SK-N-SH (cell line): ENCODE results near the gene DIPK2B. TPM values are rescaled to one million over a fixed set of nuclear protein-coding genes. Genes with fewer than 3 reads are reported as not detected.

Source experiments
- CTCF ChIA-PET: fragments of 300-600, 350-600 bp; formaldehyde crosslinking; extraction: SDS; loops from one replicate; lab custom pipeline; 2021; lab: Yijun Ruan, JAX
- POLR2A ChIA-PET: fragments of 350-600 bp; sonication (Branson Sonifier 250); formaldehyde crosslinking; extraction: SDS; loops from one replicate; lab custom pipeline; 2020; ENCODE audit warnings: antibody characterized with exemption, inconsistent platforms; lab: Yijun Ruan, JAX
- DNase-seq: peaks from one replicate; pipeline ENCODE4 v3.0.0; 2012
- H2AFZ ChIP-seq: fragments of 200-600 bp; sonication (generic); 2 replicates; pipeline ENCODE4 v1.8.1; 2016; ENCODE audit warnings: antibody characterized with exemption, mild to moderate bottlenecking, low read depth
- H3F3A ChIP-seq: fragments of 200-600 bp; sonication (generic); replicated peaks from 2 replicates; pipeline ENCODE3; 2016; ENCODE audit warnings: antibody characterized with exemption, mild to moderate bottlenecking; ENCODE audit not compliant: insufficient read depth
- H3K27ac ChIP-seq, 2 experiments: fragments of 200-500 bp in 1 of 2; fragments of 200-600 bp in 1 of 2; sonication (Bioruptor generic) in 1 of 2; sonication (generic), shearing (Covaris generic) in 1 of 2; 2 replicates each; pipeline versions ENCODE4 v1.5.1 to v1.6.1; 2014 to 2016; ENCODE audit warnings: low read depth in 2 of 2, inconsistent platforms in 1 of 2, low read length in 1 of 2, mild to moderate bottlenecking in 1 of 2, mixed read lengths in 1 of 2
- H3K27me3 ChIP-seq: fragments of 200-600 bp; sonication (generic), shearing (Covaris generic); 2 replicates; pipeline ENCODE4 v1.6.1; 2016; ENCODE audit warnings: mixed run types; ENCODE audit not compliant: insufficient read depth
- H3K36me3 ChIP-seq, 2 experiments: fragments of 200-500 bp in 1 of 2; fragments of 200-600 bp in 1 of 2; sonication (Bioruptor generic) in 1 of 2; sonication (generic) in 1 of 2; replicated peaks in 1 of 2; 2 replicates each; pipeline versions ENCODE3 to v1.5.1; 2014 to 2016; ENCODE audit warnings: low read length in 1 of 2, mild to moderate bottlenecking in 1 of 2; ENCODE audit not compliant: insufficient read depth in 2 of 2, control insufficient read depth in 1 of 2
- H3K4me1 ChIP-seq, 2 experiments: fragments of 200-500 bp in 1 of 2; fragments of 200-600 bp in 1 of 2; sonication (Bioruptor generic) in 1 of 2; sonication (generic), shearing (Covaris generic) in 1 of 2; 2 replicates each; pipeline versions ENCODE4 v1.5.1 to v1.6.1; 2014 to 2016; ENCODE audit warnings: low read depth in 1 of 2, low read length in 1 of 2, mixed run types in 1 of 2; ENCODE audit not compliant: insufficient read depth in 2 of 2, control insufficient read depth in 1 of 2
- H3K4me2 ChIP-seq: fragments of 200-600 bp; sonication (generic), shearing (Covaris generic); 2 replicates; pipeline ENCODE4 v1.6.1; 2017; ENCODE audit warnings: mixed run types
- H3K4me3 ChIP-seq, 2 experiments: fragments of 200-500 bp in 1 of 2; fragments of 200-600 bp in 1 of 2; sonication (Bioruptor generic) in 1 of 2; sonication (generic), shearing (Covaris generic) in 1 of 2; 2 replicates each; pipeline versions ENCODE4 v1.5.1 to v1.8.1; 2014 to 2016; ENCODE audit warnings: low read depth in 2 of 2, inconsistent platforms in 1 of 2, low read length in 1 of 2, mild to moderate bottlenecking in 1 of 2, mixed read lengths in 1 of 2, moderate library complexity in 1 of 2
- H3K79me2 ChIP-seq: fragments of 200-600 bp; sonication (generic); 2 replicates; pipeline ENCODE4 v1.8.1; 2017; ENCODE audit warnings: mild to moderate bottlenecking; ENCODE audit not compliant: insufficient read depth
- H3K9ac ChIP-seq: fragments of 200-600 bp; sonication (generic); 2 replicates; pipeline ENCODE4 v1.6.1; 2017; ENCODE audit warnings: mixed run types
- H3K9me2 ChIP-seq: fragments of 200-600 bp; sonication (generic); 2 replicates; pipeline ENCODE4 v1.6.1; 2017; ENCODE audit warnings: mixed run types
- H3K9me3 ChIP-seq: fragments of 200-600 bp; sonication (generic); 2 replicates; pipeline ENCODE4 v1.6.1; 2017; ENCODE audit warnings: mixed run types, mild to moderate bottlenecking, moderate library complexity
- H4K20me1 ChIP-seq: fragments of 200-600 bp; sonication (generic); 2 replicates; pipeline ENCODE4 v1.6.1; 2017; ENCODE audit warnings: mild to moderate bottlenecking, mixed run types; ENCODE audit not compliant: insufficient read depth
- ELF1 ChIP-seq: IDR thresholded peaks from 2 replicates; pipeline ENCODE4 v1.4.0; 2012
- FOSL2 ChIP-seq: IDR thresholded peaks from 2 replicates; pipeline ENCODE4 v1.4.0; 2012; ENCODE audit warnings: low read depth, mild to moderate bottlenecking, moderate library complexity, borderline replicate concordance
- FOXJ3 ChIP-seq: sonication (generic); formaldehyde crosslinking; IDR thresholded peaks from 2 replicates; pipeline ENCODE4 v1.5.1; 2020; ENCODE audit warnings: mild to moderate bottlenecking, missing genetic modification reagents
- GABPA ChIP-seq: IDR thresholded peaks from 2 replicates; pipeline ENCODE4 v1.4.0; 2012; ENCODE audit warnings: low read depth, mild to moderate bottlenecking
- GATA2 ChIP-seq: sonication (generic); formaldehyde crosslinking; IDR thresholded peaks from 2 replicates; pipeline ENCODE4 v1.5.0; 2020; ENCODE audit warnings: mild to moderate bottlenecking, missing genetic modification reagents
- JUND ChIP-seq: IDR thresholded peaks from 2 replicates; pipeline ENCODE4 v1.4.0; 2012
- MAX ChIP-seq: IDR thresholded peaks from 2 replicates; pipeline ENCODE4 v1.4.0; 2012; ENCODE audit warnings: low read depth
- MEF2A ChIP-seq: IDR thresholded peaks from 2 replicates; pipeline ENCODE4 v1.4.0; 2012; ENCODE audit warnings: low read depth, borderline replicate concordance
- NRF1 ChIP-seq: IDR thresholded peaks from 2 replicates; pipeline ENCODE4 v1.6.1; 2012; ENCODE audit warnings: low read depth, mild to moderate bottlenecking, low read length
- POLR2AphosphoS5 ChIP-seq: IDR thresholded peaks from 2 replicates; pipeline ENCODE4 v1.6.1; 2012; ENCODE audit warnings: low read depth, low read length
- RAD21 ChIP-seq: IDR thresholded peaks from 2 replicates; pipeline ENCODE4 v1.6.1; 2012; ENCODE audit warnings: mild to moderate bottlenecking, low read length
- RCOR1 ChIP-seq: fragments of 150-350 bp; IDR thresholded peaks from 2 replicates; pipeline ENCODE4 v1.6.1; 2017; ENCODE audit warnings: antibody characterized with exemption, low read length
- REST ChIP-seq: IDR thresholded peaks from 2 replicates; pipeline ENCODE4 v1.6.1; 2012; ENCODE audit warnings: mild to moderate bottlenecking, low read depth, low read length, moderate library complexity
- RFX5 ChIP-seq: IDR thresholded peaks from 2 replicates; pipeline ENCODE4 v1.6.1; 2012; ENCODE audit warnings: mild to moderate bottlenecking, improper control_type of control experiment, low read length
- SIN3A ChIP-seq: IDR thresholded peaks from 2 replicates; pipeline ENCODE4 v1.6.1; 2012; ENCODE audit warnings: low read depth, mild to moderate bottlenecking, low read length, moderate library complexity, borderline replicate concordance
- SMC3 ChIP-seq: IDR thresholded peaks from 2 replicates; pipeline ENCODE4 v1.6.1; 2012; ENCODE audit warnings: low read depth, low read length, improper control_type of control experiment
- USF2 ChIP-seq: fragments of 150-350 bp; IDR thresholded peaks from 2 replicates; pipeline ENCODE4 v1.6.1; 2017; ENCODE audit warnings: antibody characterized with exemption, low read length, low read depth, borderline replicate concordance
- YY1 ChIP-seq: IDR thresholded peaks from 2 replicates; pipeline ENCODE4 v1.4.0; 2012; ENCODE audit warnings: low read depth, mild to moderate bottlenecking
- WGBS: methylation state at CpG from one replicate; pipeline ENCODE4 v1.1.6; 2017; ENCODE audit warnings: low lambda C conversion rate; 5-methylcytosine and 5-hydroxymethylcytosine counted together
- polyA plus RNA-seq, 3 experiments: library from polyadenylated mRNA; depleted of rRNA; stranded (reverse); fragments of >200 nt; gene quantifications; 2 replicates each; pipeline ENCODE4 v1.2.3, GENCODE V29; 2012

DIPK2B gene
- polyA plus RNA-seq, 1 of the 3 experiments (the other 2 are of a cell fraction) = 0.02 TPM

GRCh38 chrX:45184211-45184610, 16.5 kb downstream of the DIPK2B start:
- H3K4me1 ChIP-seq = no peaks in the 10 kb centered on the region; a peak in 1 of 4 replicates
- H3F3A ChIP-seq = no peaks in the 10 kb centered on the region
- ChIA-PET POLR2A (no interaction called here), CTCF (no interaction called here)
- no peak overlapping the region for H3K4me3 ChIP-seq
- no peak overlapping the region for H3K9ac ChIP-seq
- H2AFZ ChIP-seq = no peak overlapping the region
- H4K20me1 ChIP-seq = no peaks in the 10 kb centered on the region
- no peak overlapping the region for H3K4me2 ChIP-seq
- H3K27me3 ChIP-seq = no peaks in the 10 kb centered on the region
- TF ChIP-seq FOXJ3 (no peak), MAX (no peak)
- no peaks in the 10 kb centered on the region for H3K9me2 ChIP-seq
- no peaks in the 10 kb centered on the region for H3K36me3 ChIP-seq
- peaks cover 6% of the 10 kb centered on the region; the same call in 1 of the 2 replicates for H3K9me3 ChIP-seq
- H3K27ac ChIP-seq = no peak overlapping the region
- 38% methylated on average over 2 of the region's 2 CpGs for WGBS
- DNase-seq = no peak
- no peaks in the 10 kb centered on the region for H3K79me2 ChIP-seq

GRCh38 chrX:45172890-45173289, 27.8 kb downstream of the DIPK2B start:
- Histone ChIP-seq H3K9me2 (no peaks in the 10 kb centered on the region), H3K9me3 (no peaks in the 10 kb centered on the region), H3K9ac (no peak overlapping the region), H3K79me2 (no peaks in the 10 kb centered on the region), H2AFZ (no peak overlapping the region), H3K4me1 (no peaks in the 10 kb centered on the region), H3K27ac (no peak overlapping the region), H3F3A (no peaks in the 10 kb centered on the region), H3K4me2 (no peak overlapping the region), H4K20me1 (no peaks in the 10 kb centered on the region), H3K36me3 (no peaks in the 10 kb centered on the region), H3K4me3 (no peak overlapping the region), H3K27me3 (peaks cover 6% of the 10 kb centered on the region; the same call in 1 of the 2 replicates)
- no peak for TF ChIP-seq GATA2
- no peak for TF ChIP-seq SIN3A
- no peak for TF ChIP-seq NRF1
- TF ChIP-seq MEF2A = no peak
- no peak for TF ChIP-seq REST
- TF ChIP-seq FOSL2 = no peak
- TF ChIP-seq RCOR1 = no peak
- TF ChIP-seq GABPA = no peak
- no peak for TF ChIP-seq SMC3
- no peak for TF ChIP-seq POLR2AphosphoS5
- TF ChIP-seq USF2 = no peak
- no peak for TF ChIP-seq YY1
- no peak for TF ChIP-seq RAD21
- TF ChIP-seq JUND = no peak
- TF ChIP-seq RFX5 = no peak
- no peak for TF ChIP-seq ELF1
- no peak for TF ChIP-seq MAX
- POLR2A ChIA-PET = no interaction called here
- CTCF ChIA-PET = interaction anchor here (1.0 to 2.7 kb wide), 3 partner anchors 14 to 1214 kb away, joined by 3 to 12 read pairs (median 3); no protein-coding TSS in a partner anchor
- no peak for DNase-seq
- WGBS = 14% methylated on average over 1 of the region's 1 CpG
